GM18498 (cell line): ENCODE data around the gene C19orf38.

ENCODE experiments used
- ATAC-seq: cut with Tn5 transposase; IDR thresholded peaks from one replicate; pipeline ENCODE4 v1.9.1; 2021; ENCODE audit warnings: mild to moderate bottlenecking, moderate library complexity; ENCODE audit not compliant: unreplicated experiment

C19orf38 gene

GRCh38 chr19:10899151-10899653, 51.0 kb downstream of the C19orf38 start:
- no peak for ATAC-seq

- no peak for ATAC-seq
These were observed 59.7 kb downstream of the C19orf38 start for GRCh38 chr19:10907925-10908324.

GRCh38 chr19:10908380-10908960, 60.3 kb downstream of the C19orf38 start:
- ATAC-seq: no peak

DNA sequence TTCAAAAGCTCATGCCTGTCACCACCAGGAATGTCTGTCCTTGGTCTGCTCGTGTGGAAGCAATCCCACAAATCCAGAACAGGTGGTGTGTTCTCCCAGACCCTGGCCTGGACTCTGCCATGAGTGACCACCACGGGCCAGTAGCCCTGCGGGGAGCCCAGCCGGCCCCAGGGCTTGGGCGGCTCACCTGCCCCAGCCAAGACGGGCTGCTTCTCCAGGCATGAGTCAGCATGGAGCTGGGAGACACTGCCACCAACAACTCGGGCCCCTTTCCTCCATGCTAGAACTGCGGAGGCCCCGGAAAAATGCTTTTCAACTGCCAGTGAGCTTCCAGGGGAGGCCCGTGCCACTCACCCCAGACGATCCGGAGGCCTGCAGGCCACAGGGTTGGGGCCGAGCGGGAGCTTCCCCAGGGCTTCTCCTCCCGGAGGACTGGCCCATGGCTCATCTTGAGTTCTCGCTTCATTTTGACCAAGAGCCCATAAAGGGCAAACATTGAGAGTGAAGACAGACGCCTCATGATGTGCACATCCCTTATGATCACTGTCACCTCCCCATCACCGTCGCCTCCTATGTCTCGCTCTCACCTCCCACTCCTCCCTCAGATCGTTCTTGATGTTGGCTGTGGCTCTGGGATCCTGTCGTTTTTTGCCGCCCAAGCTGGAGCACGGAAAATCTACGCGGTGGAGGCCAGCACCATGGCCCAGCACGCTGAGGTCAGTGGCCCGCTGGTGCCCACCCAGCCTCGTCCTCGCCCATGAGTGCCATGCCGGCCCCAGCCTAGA, 63.6 kb downstream of the C19orf38 start:
- no peak for ATAC-seq

DNA sequence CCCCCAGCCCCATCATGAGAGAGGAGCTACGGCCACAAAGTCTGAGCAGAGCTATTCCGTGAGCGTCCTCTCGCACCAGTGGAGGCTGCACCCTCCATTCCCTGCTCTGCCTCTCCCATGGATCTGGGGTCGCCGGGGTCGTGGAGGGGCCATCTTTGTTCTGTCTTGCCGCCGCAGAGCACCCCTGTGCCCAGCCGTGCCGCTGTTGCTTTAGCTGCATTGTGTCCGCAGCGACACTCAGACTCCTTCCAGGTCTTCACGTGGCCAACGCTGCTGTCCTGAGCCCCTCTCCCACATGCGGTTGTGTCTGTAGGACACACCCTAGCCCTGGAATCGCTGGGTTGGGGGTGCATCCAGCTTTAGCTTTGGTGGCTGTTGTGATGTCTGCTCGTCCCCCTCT, 64.4 kb downstream of the C19orf38 start:
- no peak for ATAC-seq

DNA sequence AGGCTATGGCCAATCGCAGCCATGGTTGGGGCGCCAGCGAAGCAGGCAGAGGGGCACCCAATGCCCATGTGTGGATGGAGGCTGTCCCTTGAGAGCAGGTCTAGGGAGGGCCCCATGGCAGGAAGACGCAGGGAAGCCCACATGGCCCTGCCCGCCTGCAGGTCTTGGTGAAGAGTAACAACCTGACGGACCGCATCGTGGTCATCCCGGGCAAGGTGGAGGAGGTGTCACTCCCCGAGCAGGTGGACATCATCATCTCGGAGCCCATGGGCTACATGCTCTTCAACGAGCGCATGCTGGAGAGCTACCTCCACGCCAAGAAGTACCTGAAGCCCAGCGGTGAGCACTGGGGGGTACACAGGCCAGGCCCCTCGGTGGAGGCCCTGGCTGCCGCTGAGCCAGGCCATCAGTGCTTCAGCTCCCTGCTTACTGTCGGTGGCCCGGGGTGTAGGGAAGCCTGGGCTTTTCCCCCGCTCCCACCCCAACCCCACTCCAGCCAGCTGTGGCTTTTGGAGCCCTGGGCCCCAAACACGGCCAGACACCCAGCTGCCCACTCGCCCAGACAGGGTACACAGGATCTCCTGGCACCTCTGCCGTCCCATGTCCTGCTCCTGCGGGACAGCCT, 65.6 kb downstream of the C19orf38 start:
- no peak for ATAC-seq

DNA sequence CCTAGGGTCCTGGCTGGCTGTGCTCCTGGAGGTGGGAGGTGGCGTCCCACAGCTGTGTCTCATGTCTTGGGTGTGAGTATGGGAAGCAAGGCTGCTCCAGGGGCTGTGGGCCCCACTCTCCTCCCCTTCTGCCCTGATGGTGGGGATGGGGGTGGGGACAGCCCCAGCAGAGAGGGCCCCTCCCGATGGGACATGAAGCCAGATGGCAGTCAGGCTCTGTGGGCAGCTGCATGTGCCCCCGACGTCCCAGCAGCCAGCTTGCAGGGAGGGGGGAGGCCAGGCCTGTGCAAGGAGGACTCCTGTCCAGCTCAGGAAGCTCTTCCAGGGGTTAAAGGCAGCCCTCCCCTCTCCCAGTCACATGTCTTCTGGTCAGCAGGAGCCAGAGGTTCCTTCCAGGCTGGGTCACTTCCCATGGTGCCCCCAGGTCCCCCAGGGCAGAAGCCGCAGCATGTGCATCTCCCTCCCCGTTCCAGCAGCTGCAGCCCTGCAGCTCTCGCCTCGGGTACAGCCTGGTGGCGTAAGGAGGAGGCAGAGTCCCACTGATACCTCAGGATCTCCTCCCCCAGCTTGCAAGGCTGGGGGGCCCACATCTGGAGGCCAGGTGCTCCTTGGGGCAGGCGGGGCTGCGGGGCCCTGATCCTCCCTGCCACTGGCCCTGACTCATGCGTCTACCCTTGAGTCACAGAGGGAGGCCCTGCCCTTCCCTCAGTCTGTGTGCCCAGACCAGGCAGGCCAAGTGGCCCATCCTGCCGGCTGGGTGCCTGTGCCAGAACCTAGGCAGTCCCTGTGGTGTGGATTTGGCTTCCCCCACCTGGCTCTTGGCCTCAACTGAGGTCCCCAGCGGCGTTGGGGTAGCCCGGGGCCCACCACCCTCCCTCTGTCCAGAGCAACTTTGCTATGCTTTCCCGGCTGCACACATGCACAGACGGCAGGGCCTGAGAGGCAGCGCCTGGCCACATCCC, 67.2 kb downstream of the C19orf38 start:
- no peak for ATAC-seq

GRCh38 chr19:10916602-10917001, 68.4 kb downstream of the C19orf38 start:
- ATAC-seq: no peak

DNA sequence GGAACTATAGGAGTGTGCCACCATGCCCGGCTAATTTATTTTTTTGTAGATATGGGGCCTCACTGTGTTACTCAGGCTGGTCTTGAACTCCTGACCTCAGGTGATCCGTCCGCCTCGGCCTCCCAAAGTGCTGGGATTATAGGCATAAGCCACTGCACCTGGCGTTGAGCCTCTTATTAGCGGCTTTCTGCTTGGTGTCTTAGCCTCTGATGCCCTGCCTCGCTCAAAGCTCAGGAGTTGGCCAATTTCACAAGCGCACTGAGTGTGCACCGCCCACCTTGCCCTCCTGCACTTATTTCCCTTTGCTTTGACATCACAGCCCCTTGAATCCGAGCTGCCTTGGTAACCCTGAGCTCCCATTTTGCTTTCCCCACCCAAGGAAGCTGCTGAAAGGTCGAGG, 70.1 kb downstream of the C19orf38 start:
- no peak for ATAC-seq
